Activated naive CD4-positive, alpha-beta T cell (primary cell): ENCODE measurements around the gene NDFIP1.

Experiments
- DNase-seq, 4 experiments: peaks; one replicate each; lab custom pipeline; 2025; lab: John Stamatoyannopoulos, UW

NDFIP1 gene

DNA sequence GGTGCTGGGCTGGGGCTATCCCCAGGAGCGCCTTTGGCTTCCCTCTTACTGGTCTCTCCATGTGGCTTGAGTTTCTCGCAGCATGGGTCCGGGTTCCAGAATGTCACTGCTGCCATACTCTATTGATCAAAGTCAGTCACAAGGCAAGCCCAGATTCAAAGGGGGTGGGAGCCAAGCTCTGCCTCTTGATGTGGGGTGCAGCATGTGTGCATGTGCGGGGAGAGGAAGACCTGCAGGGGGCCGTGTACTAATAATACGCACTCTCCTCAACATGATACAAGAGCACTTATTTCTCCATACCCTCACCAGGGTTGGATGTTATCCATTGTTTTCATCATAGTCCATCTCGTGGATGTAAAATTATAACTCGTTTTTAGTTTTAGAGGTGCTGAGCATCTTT lies 81.2 kb downstream of the NDFIP1 start:
- DNase-seq: no peak

GRCh38 chr5:142191776-142192175 lies 83.2 kb downstream of the NDFIP1 start:
- DNase-seq: no peak

- no peak for DNase-seq
These were observed 83.9 kb downstream of the NDFIP1 start for GRCh38 chr5:142192286-142193113.

DNA sequence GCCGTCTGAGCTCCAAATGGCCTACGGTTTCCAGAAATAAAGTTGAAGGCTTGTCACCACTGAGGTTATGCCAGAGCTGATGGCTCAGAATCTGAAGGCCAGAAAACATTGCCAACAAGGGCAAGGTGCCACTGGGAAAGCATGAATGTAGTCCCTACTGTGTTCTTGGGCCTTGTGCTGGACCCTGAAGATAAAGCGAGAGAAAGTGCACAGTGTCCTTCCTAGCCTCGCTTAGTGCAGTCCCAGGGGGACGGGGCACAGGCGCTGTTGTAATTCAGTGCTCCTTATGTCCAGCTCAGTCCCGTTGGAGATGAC lies 84.5 kb downstream of the NDFIP1 start:
- DNase-seq: no peak

DNA sequence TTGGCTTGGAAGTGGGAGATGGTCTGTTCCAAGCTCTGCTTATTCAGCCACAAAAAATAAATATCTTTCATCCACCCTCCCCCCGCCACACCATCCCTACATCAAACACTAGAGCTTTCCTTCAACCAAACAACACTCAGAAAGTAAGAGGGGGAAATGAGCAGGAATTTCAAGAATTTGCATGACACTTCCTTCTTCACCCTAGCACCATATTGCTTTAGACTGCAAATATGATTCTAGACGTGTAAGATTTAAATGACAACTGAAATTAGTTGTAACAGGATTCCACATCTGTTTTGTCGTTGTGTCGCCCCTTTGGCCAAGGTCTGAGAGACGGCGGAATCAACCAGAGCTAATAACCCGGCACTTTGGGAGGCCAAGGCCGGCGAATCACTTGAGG lies 88.5 kb downstream of the NDFIP1 start:
- no peak for DNase-seq

DNA sequence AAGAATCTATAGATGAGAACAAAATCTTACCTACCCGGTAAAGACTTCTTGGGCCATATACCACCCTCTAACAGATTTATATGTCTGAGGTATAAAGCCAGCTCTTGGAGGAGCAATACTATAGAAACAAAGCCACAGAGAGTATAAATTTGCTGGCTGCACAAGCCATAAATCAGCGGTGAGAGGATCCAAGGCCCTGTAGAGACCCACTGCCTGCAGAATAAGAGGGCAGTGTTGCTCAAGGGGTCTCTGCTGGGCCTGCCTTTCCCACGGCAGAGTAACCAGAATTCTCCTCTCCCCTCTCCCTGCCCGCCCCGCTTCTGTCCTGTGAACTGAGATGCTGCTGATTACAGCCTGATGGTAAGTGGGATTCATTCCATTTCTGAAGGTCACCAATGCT lies 89.2 kb downstream of the NDFIP1 start:
- no peak for DNase-seq

GRCh38 chr5:142199388-142199787 lies 90.8 kb downstream of the NDFIP1 start:
- no peak for DNase-seq

- no peak for DNase-seq
These were observed 91.8 kb downstream of the NDFIP1 start for GRCh38 chr5:142200387-142200786.

- DNase-seq: no peak
These were observed 92.9 kb downstream of the NDFIP1 start for GRCh38 chr5:142201471-142201887.

- DNase-seq: no peak
These were observed 93.7 kb downstream of the NDFIP1 start for GRCh38 chr5:142202282-142202681.
